ENCODE results near the gene ABCB1.
A peak's percentile ranks its signal among the peaks of the same experiment; 100 is the strongest.

Gene ABCB1

GRCh38 chr7:87628780-87629569 lies 28.3 kb upstream of the ABCB1 start:
- Histone ChIP-seq H4K20me1 (ENCODE audit: insufficient read depth, low read length) (no peaks in the 10 kb centered on the region), H3K27me3 (ENCODE audit: low read depth, low read length) (no peaks in the 10 kb centered on the region), H3K79me2 (ENCODE audit: low read length) (no peaks in the 10 kb centered on the region), H3K4me2 (ENCODE audit: low read length) (no peak overlapping the region), H3K9ac (ENCODE audit: low read length) (no peak overlapping the region), H3K27ac (ENCODE audit: low read length) (no peak overlapping the region), H3K36me3 (replicated peaks; ENCODE audit: low read depth, low read length) (no peaks in the 10 kb centered on the region), H3K4me1 (ENCODE audit: low read length) (no peaks in the 10 kb centered on the region), H2AFZ (ENCODE audit: low read depth, low read length) (no peak overlapping the region), H3K4me3 (ENCODE audit: low read length) (no peak overlapping the region), H3K9me3 (ENCODE audit: insufficient read depth, low read length) (no peaks in the 10 kb centered on the region)
- TF ChIP-seq EZH2phosphoT487 (IDR thresholded peaks at IDR 0.05; ENCODE audit: low read depth) (no peak), CTCF (IDR thresholded peaks at IDR 0.05; ENCODE audit: low read depth, low read length) (no peak)

- H3K36me3 ChIP-seq (replicated peaks; ENCODE audit: low read depth, low read length), result no peaks in the 10 kb centered on the region
- no peaks in the 10 kb centered on the region for H3K79me2 ChIP-seq (ENCODE audit: low read length)
- no peak overlapping the region for H3K4me3 ChIP-seq (ENCODE audit: low read length)
- H4K20me1 ChIP-seq (ENCODE audit: insufficient read depth, low read length), result no peaks in the 10 kb centered on the region
- no peak overlapping the region for H3K9ac ChIP-seq (ENCODE audit: low read length)
- no peak overlapping the region for H2AFZ ChIP-seq (ENCODE audit: low read depth, low read length)
- H3K9me3 ChIP-seq (ENCODE audit: insufficient read depth, low read length), result no peaks in the 10 kb centered on the region
- no peak overlapping the region for H3K4me2 ChIP-seq (ENCODE audit: low read length)
- TF ChIP-seq CTCF (IDR thresholded peaks at IDR 0.05; ENCODE audit: low read depth, low read length) (no peak), EZH2phosphoT487 (IDR thresholded peaks at IDR 0.05; ENCODE audit: low read depth) (no peak)
- H3K27me3 ChIP-seq (ENCODE audit: low read depth, low read length), result no peaks in the 10 kb centered on the region
- H3K4me1 ChIP-seq (ENCODE audit: low read length), result no peaks in the 10 kb centered on the region
- H3K27ac ChIP-seq (ENCODE audit: low read length), result no peak overlapping the region
Measured at GRCh38 chr7:87627634-87627994, 26.9 kb upstream of the ABCB1 start.

GRCh38 chr7:87625101-87625500 lies 24.4 kb upstream of the ABCB1 start:
- Histone ChIP-seq H3K9ac (ENCODE audit: low read length) (no peak overlapping the region), H3K79me2 (ENCODE audit: low read length) (no peaks in the 10 kb centered on the region), H3K9me3 (ENCODE audit: insufficient read depth, low read length) (no peaks in the 10 kb centered on the region), H2AFZ (ENCODE audit: low read depth, low read length) (no peak overlapping the region), H3K27me3 (ENCODE audit: low read depth, low read length) (no peaks in the 10 kb centered on the region), H4K20me1 (ENCODE audit: insufficient read depth, low read length) (no peaks in the 10 kb centered on the region), H3K4me2 (ENCODE audit: low read length) (no peak overlapping the region), H3K27ac (ENCODE audit: low read length) (no peak overlapping the region), H3K36me3 (replicated peaks; ENCODE audit: low read depth, low read length) (no peaks in the 10 kb centered on the region), H3K4me3 (ENCODE audit: low read length) (no peak overlapping the region), H3K4me1 (ENCODE audit: low read length) (no peaks in the 10 kb centered on the region)
- TF ChIP-seq EZH2phosphoT487 (IDR thresholded peaks at IDR 0.05; ENCODE audit: low read depth) (no peak), CTCF (IDR thresholded peaks at IDR 0.05; ENCODE audit: low read depth, low read length) (no peak)

- Histone ChIP-seq H3K9ac (ENCODE audit: low read length) (no peak overlapping the region), H3K36me3 (replicated peaks; ENCODE audit: low read depth, low read length) (no peaks in the 10 kb centered on the region), H3K27me3 (ENCODE audit: low read depth, low read length) (no peaks in the 10 kb centered on the region), H3K9me3 (ENCODE audit: insufficient read depth, low read length) (no peaks in the 10 kb centered on the region), H3K27ac (ENCODE audit: low read length) (no peak overlapping the region), H4K20me1 (ENCODE audit: insufficient read depth, low read length) (no peaks in the 10 kb centered on the region), H3K4me3 (ENCODE audit: low read length) (no peak overlapping the region), H3K4me1 (ENCODE audit: low read length) (no peaks in the 10 kb centered on the region), H3K79me2 (ENCODE audit: low read length) (no peaks in the 10 kb centered on the region), H3K4me2 (ENCODE audit: low read length) (no peak overlapping the region), H2AFZ (ENCODE audit: low read depth, low read length) (no peak overlapping the region)
- TF ChIP-seq CTCF (IDR thresholded peaks at IDR 0.05; ENCODE audit: low read depth, low read length) (peak; percentile 7; the same call in 1 of the 2 replicates), EZH2phosphoT487 (IDR thresholded peaks at IDR 0.05; ENCODE audit: low read depth) (no peak)
Measured at GRCh38 chr7:87624628-87625027, 23.9 kb upstream of the ABCB1 start.
